ENCODE data around the gene RRAS2. TPM values are rescaled to one million over a fixed set of nuclear protein-coding genes. Genes with fewer than 3 reads are reported as not detected.

The RRAS2 gene
- total and polyA plus RNA-seq, 2 experiments from 2014 or later, result 50.7 to 72.9 TPM

DNA sequence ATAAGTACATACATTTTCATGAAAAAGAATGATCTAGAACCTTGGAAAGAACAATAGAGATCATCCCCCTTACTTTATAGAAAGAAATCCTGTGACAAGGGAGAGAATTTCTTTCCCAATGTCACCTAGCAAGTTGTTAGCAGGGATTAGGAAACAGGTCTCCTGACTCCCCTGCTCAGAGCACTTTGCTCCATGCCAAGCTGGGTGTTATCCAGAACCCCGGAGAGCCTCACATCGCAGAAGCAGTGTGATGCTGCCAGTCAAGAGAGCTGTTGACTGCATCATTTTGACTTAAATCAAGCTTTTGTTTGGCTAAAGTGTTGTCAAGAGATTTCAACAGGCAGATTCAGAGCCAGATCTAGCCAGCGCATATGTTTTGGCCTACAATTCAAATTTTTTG, 3.6 kb upstream of the RRAS2 start:
- TF ChIP-seq EZH2 (IDR thresholded peaks at IDR 0.05; ENCODE audit: borderline replicate concordance), result no peak
- TF ChIP-seq, protein P1, sequence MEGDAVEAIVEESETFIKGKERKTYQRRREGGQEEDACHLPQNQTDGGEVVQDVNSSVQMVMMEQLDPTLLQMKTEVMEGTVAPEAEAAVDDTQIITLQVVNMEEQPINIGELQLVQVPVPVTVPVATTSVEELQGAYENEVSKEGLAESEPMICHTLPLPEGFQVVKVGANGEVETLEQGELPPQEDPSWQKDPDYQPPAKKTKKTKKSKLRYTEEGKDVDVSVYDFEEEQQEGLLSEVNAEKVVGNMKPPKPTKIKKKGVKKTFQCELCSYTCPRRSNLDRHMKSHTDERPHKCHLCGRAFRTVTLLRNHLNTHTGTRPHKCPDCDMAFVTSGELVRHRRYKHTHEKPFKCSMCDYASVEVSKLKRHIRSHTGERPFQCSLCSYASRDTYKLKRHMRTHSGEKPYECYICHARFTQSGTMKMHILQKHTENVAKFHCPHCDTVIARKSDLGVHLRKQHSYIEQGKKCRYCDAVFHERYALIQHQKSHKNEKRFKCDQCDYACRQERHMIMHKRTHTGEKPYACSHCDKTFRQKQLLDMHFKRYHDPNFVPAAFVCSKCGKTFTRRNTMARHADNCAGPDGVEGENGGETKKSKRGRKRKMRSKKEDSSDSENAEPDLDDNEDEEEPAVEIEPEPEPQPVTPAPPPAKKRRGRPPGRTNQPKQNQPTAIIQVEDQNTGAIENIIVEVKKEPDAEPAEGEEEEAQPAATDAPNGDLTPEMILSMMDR (IDR thresholded peaks at IDR 0.05; ENCODE audit: poor library complexity), result no peak
- no peak for TF ChIP-seq EZH2phosphoT487 (IDR thresholded peaks at IDR 0.05; ENCODE audit: low read depth, severe bottlenecking, unreplicated experiment)
- Histone ChIP-seq H3K9me3 (ENCODE audit: low read depth) (no peaks in the 10 kb centered on the region), H3K27me3 (no peaks in the 10 kb centered on the region), H3K4me2 (no peak overlapping the region), H3K36me3 (replicated peaks; ENCODE audit: insufficient read depth, low read depth) (no peaks in the 10 kb centered on the region), H3K9me2 (replicated peaks; ENCODE audit: insufficient read depth) (no peaks in the 10 kb centered on the region), H4K20me1 (ENCODE audit: insufficient read depth, poor library complexity, severe bottlenecking) (peaks cover under 1% of the 10 kb centered on the region), H3K4me1 (ENCODE audit: insufficient read depth) (no peaks in the 10 kb centered on the region), H2AFZ (no peak overlapping the region), H3K79me2 (peaks cover 1% of the 10 kb centered on the region), H3K27ac (no peak overlapping the region), H3K4me3 (no peak overlapping the region)
- no peak for DNase-seq (ENCODE audit: low spot score)
- 79% methylated on average over 3 of the region's 3 CpGs for WGBS (ENCODE audit: low lambda C conversion rate, missing lambda C conversion rate)

DNA sequence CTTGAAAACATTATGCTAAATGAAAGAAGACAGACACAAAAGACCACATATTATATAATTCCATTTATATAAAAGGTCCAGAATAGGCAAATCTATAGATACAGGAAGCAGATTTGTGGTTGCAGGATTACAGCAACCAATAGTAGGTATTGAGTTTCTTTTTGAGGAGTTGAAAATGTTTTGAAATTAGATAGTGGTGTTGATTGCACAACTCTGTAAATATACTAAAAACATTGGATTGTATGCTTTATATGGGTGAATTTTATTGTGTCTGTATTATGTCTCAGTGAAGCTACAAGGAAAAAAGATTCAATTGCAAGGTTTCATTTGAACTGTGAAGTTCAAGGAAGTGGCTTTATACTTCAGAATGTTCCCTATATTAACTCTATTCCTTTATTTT, 3.0 kb upstream of the RRAS2 start:
- Histone ChIP-seq H3K27me3 (no peaks in the 10 kb centered on the region), H3K4me1 (ENCODE audit: insufficient read depth) (peaks cover 3% of the 10 kb centered on the region), H4K20me1 (ENCODE audit: insufficient read depth, poor library complexity, severe bottlenecking) (peaks cover 7% of the 10 kb centered on the region), H3K36me3 (replicated peaks; ENCODE audit: insufficient read depth, low read depth) (no peaks in the 10 kb centered on the region), H2AFZ (no peak overlapping the region), H3K4me3 (no peak overlapping the region), H3K4me2 (no peak overlapping the region), H3K9me3 (ENCODE audit: low read depth) (no peaks in the 10 kb centered on the region), H3K79me2 (peaks cover 8% of the 10 kb centered on the region), H3K9me2 (replicated peaks; ENCODE audit: insufficient read depth) (no peaks in the 10 kb centered on the region), H3K27ac (no peak overlapping the region)
- no peak for DNase-seq (ENCODE audit: low spot score)
- TF ChIP-seq, protein P1 (IDR thresholded peaks at IDR 0.05; ENCODE audit: poor library complexity), result no peak
- TF ChIP-seq EZH2phosphoT487 (IDR thresholded peaks at IDR 0.05; ENCODE audit: low read depth, severe bottlenecking, unreplicated experiment) (no peak), EZH2 (IDR thresholded peaks at IDR 0.05; ENCODE audit: borderline replicate concordance) (no peak)

DNA sequence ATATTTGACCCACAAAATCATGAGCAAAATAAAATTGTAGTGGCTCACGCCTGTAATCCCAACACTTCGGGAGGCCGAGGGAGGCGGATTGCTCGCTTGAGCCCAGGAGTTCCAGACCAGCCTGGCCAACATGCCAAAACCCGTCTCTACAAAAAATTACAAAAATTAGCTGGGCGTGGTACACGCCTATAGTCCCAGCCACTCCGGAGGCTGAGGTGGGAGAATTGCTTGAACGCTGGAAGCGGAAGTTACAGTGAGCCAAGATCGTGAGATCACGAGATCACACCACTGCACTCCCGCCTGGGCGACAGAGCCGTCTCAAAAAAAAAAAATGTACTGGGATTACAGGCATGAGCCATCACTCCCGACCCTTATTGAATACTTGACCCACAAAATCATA, 2.0 kb upstream of the RRAS2 start:
- no peaks in the 10 kb centered on the region for H3K9me3 ChIP-seq (ENCODE audit: low read depth)
- H3K4me3 ChIP-seq, result no peak overlapping the region
- peaks cover 14% of the 10 kb centered on the region for H4K20me1 ChIP-seq (ENCODE audit: insufficient read depth, poor library complexity, severe bottlenecking)
- 97% methylated on average over 17 of the region's 17 CpGs for WGBS (ENCODE audit: low lambda C conversion rate, missing lambda C conversion rate)
- TF ChIP-seq, protein P1 (IDR thresholded peaks at IDR 0.05; ENCODE audit: poor library complexity), result no peak
- TF ChIP-seq EZH2phosphoT487 (IDR thresholded peaks at IDR 0.05; ENCODE audit: low read depth, severe bottlenecking, unreplicated experiment), result no peak
- no peak for TF ChIP-seq EZH2 (IDR thresholded peaks at IDR 0.05; ENCODE audit: borderline replicate concordance)
- H3K27me3 ChIP-seq, result no peaks in the 10 kb centered on the region
- DNase-seq (ENCODE audit: low spot score), result no peak
- H3K79me2 ChIP-seq, result peaks cover 18% of the 10 kb centered on the region
- no peak overlapping the region for H3K27ac ChIP-seq
- H3K36me3 ChIP-seq (replicated peaks; ENCODE audit: insufficient read depth, low read depth), result no peaks in the 10 kb centered on the region
- H3K4me1 ChIP-seq (ENCODE audit: insufficient read depth), result peaks cover 3% of the 10 kb centered on the region
- no peak overlapping the region for H2AFZ ChIP-seq
- no peaks in the 10 kb centered on the region for H3K9me2 ChIP-seq (replicated peaks; ENCODE audit: insufficient read depth)
- no peak overlapping the region for H3K4me2 ChIP-seq

DNA sequence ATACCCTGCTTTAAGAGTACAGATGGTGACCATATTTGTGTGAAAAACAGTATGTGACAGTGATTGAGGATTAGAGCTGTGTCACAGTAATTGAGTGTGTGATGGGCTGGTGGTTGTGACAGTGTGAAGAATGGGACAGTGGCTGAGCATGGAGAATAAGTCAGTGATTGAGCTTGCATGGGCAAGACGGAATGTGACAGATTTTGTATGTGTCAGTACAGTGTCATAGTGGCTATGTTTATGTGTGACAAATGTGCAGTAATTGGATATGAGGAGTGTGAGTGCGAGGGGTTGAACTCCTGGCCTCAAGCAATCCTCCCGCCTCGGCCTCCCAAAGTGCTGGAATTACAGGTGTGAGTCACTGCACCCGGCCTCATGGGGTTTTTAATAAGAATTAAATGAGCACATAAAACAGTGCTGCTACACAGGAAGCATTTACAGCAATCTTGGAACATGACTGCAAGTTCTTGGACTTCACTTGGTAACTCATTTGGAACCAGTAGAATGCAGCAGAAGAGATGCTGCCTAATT, 583 bp upstream of the RRAS2 start:
- no peak overlapping the region for H3K27ac ChIP-seq
- TF ChIP-seq, protein P1 (IDR thresholded peaks at IDR 0.05; ENCODE audit: poor library complexity), result no peak
- no peak for TF ChIP-seq EZH2 (IDR thresholded peaks at IDR 0.05; ENCODE audit: borderline replicate concordance)
- no peak for TF ChIP-seq EZH2phosphoT487 (IDR thresholded peaks at IDR 0.05; ENCODE audit: low read depth, severe bottlenecking, unreplicated experiment)
- H2AFZ ChIP-seq, result peak overlapping the region; percentile 68
- no peaks in the 10 kb centered on the region for H3K27me3 ChIP-seq
- peak overlapping the region; percentile 87 for H3K4me3 ChIP-seq
- DNase-seq (ENCODE audit: low spot score), result no peak
- peak overlapping the region; percentile 96 for H3K4me2 ChIP-seq
- H3K36me3 ChIP-seq (replicated peaks; ENCODE audit: insufficient read depth, low read depth), result no peaks in the 10 kb centered on the region
- H4K20me1 ChIP-seq (ENCODE audit: insufficient read depth, poor library complexity, severe bottlenecking), result peaks cover 21% of the 10 kb centered on the region
- 70% methylated on average over 5 of the region's 5 CpGs for WGBS (ENCODE audit: low lambda C conversion rate, missing lambda C conversion rate)
- H3K9me2 ChIP-seq (replicated peaks; ENCODE audit: insufficient read depth), result no peaks in the 10 kb centered on the region
- H3K4me1 ChIP-seq (ENCODE audit: insufficient read depth), result peaks cover 3% of the 10 kb centered on the region
- peaks cover 32% of the 10 kb centered on the region for H3K79me2 ChIP-seq
- H3K9me3 ChIP-seq (ENCODE audit: low read depth), result no peaks in the 10 kb centered on the region

All from hepatocyte (in vitro differentiated cells).